Epithelial cell of proximal tubule (primary cell): ENCODE data around the gene NID1. TPM values are rescaled to one million over a fixed set of nuclear protein-coding genes. Genes with fewer than 3 reads are reported as not detected.
"Not testable (repeated sequence)": the region's sequence is repeated elsewhere in the genome, so short reads cannot be mapped to it uniquely, and the experiment has no call there.

Experiments
- DNase-seq: peaks from one replicate; pipeline ENCODE4 v3.0.0-alpha.2; 2011; ENCODE audit warnings: low read depth
- H3K4me3 ChIP-seq: 2 replicates; pipeline ENCODE4 v1.5.1; 2011; ENCODE audit warnings: low read depth, mild to moderate bottlenecking, low read length
- CTCF ChIP-seq: conservative IDR thresholded peaks from 2 replicates; pipeline ENCODE4 v1.5.1; 2012; ENCODE audit warnings: low read depth, mild to moderate bottlenecking, low read length
- total RNA-seq: library from RNA; depleted of rRNA; stranded (reverse); fragments of >200 nt; gene quantifications from 2 replicates; pipeline ENCODE4 v1.2.3, GENCODE V29; 2015

The NID1 gene
- total RNA-seq, 1 donor from 2014 or later = 23.2 TPM

DNA sequence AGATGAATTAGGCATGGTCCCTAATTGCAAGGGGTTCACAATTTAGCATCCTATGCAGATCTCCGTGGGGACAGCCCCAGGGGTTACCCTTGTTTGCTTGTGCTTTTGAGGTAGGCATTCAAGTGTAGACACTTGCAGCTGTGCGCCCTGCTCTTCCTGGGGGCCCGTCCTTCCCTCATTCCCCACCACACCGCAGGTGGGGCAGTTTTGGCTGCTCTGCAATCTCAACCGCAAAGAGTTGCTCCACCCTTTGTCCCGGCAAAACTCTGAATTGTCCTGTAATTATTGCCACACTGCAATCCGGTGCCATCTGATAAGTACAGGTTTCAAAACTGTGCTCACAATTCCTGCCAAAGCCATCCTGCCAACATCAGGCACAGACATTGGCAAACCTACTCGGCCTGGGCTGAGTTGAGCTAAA lies 132.8 kb downstream of the NID1 start:
- no peak overlapping the region for H3K4me3 ChIP-seq
- DNase-seq = no peak
- TF ChIP-seq CTCF = no peak

DNA sequence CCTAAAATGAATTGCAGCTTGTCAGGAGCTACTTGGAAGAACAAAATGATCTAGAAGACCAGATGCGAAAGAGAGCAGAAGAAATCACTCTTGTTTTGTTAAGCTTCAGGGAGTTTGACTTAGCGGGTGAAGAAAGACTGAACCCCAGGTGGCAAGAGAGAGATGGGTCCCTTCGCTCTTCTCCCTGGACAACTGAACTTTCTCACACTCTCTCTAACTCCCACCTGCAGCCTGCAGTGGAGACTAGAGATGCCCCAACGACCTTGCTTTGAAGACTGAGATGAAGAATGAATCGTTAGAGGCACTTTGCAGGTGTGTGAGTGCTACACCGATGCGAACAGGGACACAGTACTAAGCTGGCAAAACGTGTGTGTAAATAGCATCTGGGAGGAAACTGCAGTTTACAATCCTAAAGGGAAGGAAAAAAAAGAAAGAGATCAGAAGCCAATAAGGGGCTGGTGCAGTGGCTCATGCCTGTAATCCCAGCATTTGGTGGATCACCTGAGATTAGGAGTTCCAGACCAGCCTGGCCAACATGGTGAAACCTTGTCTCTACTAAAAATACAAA lies 133.6 kb downstream of the NID1 start:
- H3K4me3 ChIP-seq = no peak overlapping the region
- DNase-seq = no peak
- no peak for TF ChIP-seq CTCF

DNA sequence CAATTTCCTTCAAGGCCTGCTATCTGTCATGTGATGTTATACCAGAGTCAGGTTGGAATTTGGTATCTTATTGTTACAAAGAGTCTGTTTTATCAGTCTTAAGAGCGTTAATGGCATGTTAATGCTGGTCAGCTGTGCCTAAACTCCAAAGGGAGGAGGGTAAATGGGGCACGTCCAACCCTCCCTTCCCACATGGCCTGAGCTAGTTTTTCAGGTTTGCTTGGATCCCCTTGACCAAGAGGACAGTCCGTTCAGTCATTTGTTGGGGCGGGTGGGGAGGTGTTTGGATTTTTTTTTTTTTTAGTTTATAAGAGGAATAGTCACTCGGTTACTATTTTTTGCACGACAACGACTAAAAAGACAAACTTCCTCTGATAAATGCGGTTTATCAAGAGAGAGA lies 134.3 kb downstream of the NID1 start:
- no peak for TF ChIP-seq CTCF
- no peak for DNase-seq
- no peak overlapping the region for H3K4me3 ChIP-seq

GRCh38 chr1:235929216-235929615 lies 135.7 kb downstream of the NID1 start:
- no peak for DNase-seq
- no peak for TF ChIP-seq CTCF
- no peak overlapping the region for H3K4me3 ChIP-seq

- no peak for TF ChIP-seq CTCF
- DNase-seq = no peak
- no peak overlapping the region for H3K4me3 ChIP-seq
These were observed 136.7 kb downstream of the NID1 start for GRCh38 chr1:235928197-235928596.

DNA sequence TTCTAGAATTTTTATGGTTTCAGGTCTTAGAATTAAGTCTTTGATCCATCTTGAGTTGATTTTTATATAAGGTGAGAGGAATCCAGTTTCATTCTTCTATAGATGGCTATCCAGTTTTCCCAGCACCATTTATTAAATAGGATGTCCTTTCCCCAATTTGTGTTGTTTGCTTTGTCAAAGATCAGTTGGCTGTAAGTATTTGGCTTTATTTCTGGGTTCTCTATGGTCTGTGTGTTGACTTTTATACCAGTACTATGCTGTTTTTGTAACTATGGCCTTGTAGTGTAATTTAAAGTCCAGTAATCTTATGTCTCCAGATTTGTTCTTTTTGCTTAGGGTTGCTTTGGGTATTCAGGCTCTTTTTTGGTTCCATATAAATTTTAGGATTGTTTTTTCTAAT lies 137.3 kb downstream of the NID1 start:
- not testable (repeated sequence) for DNase-seq, H3K4me3 ChIP-seq

Other genes with a start within 250 kb of the NID1 start
- gene LYST, start 198.2 kb downstream of the NID1 start, total RNA-seq = 2.5 and 10.3 TPM in 2 replicates
- gene GPR137B, start 77.4 kb upstream of the NID1 start, total RNA-seq = 9.4 and 14.8 TPM in 2 replicates
- gene ERO1B, start 216.9 kb upstream of the NID1 start, total RNA-seq = 3.3 and 3.8 TPM in 2 replicates